Measurements from ENCODE around the gene ETFB. TPM values are rescaled to one million over a fixed set of nuclear protein-coding genes. Genes with fewer than 3 reads are reported as not detected.

Gene ETFB
- total RNA-seq, 1 donor from 2014 or later: 60.0 TPM

DNA sequence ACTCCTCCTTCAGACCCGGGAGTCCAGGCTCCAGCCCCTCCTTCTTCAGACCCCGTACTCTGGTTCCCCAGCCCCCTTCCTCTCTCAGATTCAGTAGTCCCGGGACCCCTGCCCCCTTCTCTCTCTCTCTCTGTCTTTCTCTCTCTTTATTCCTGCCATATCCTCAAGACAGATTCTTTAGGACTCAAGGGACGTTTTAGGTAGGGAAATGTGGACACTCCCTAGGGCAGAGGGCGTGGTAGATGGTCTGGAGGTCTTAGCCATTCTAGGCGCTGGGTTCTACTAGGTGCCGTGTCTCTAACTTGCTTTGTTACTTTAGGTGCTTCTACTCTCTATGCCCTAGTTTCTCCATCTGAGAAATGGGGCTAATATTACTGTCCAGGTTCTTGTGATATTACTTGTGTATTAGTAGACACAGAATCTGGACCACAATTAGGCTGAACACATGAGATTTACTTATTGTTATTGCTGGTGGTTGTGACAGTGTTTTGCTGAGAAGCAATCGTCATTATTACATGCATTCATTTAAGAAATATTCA, 25.0 kb upstream of the ETFB start:
- peak overlapping the region; percentile 45 for H3K4me3 Mint-ChIP-seq
- no peaks in the 10 kb centered on the region for H3K36me3 Mint-ChIP-seq
- no peak for TF ChIP-seq CTCF (IDR thresholded peaks at IDR 0.05; ENCODE audit: unreplicated experiment)
- H3K27me3 Mint-ChIP-seq (ENCODE audit: low read depth): no peaks in the 10 kb centered on the region
- H3K4me1 Mint-ChIP-seq: peaks cover 17% of the 10 kb centered on the region
- no peaks in the 10 kb centered on the region for H3K9me3 Mint-ChIP-seq
- no peak for DNase-seq (ENCODE audit: low spot score in 2 of 2, unreplicated experiment in 2 of 2)
- peak overlapping the region; percentile 51 for H3K27ac Mint-ChIP-seq

DNA sequence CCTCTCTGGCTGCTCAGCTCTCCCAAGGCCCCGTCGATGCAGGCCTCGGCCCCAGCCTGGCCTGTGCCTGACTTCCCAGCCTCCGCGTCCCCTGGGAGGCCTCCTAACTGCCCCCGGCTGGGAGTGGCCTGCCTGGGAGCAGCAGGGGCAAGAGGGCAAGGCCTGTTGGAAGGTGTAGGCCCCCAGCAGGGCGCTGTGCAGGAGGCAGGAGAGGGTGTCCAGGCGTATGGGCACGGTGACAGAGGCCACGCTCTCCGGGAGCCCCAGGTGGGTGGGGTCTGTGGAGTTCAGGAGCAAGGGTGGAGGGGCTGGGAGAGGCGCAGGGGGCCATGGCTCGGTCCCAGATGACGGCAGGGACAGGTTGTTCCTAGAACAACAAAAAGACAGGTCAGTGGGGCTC, 23.0 kb upstream of the ETFB start:
- peaks cover 10% of the 10 kb centered on the region for H3K4me1 Mint-ChIP-seq
- H3K9me3 Mint-ChIP-seq: no peaks in the 10 kb centered on the region
- no peaks in the 10 kb centered on the region for H3K27me3 Mint-ChIP-seq (ENCODE audit: low read depth)
- no peaks in the 10 kb centered on the region for H3K36me3 Mint-ChIP-seq
- no peak overlapping the region for H3K4me3 Mint-ChIP-seq
- TF ChIP-seq CTCF (IDR thresholded peaks at IDR 0.05; ENCODE audit: unreplicated experiment): no peak
- no peak overlapping the region for H3K27ac Mint-ChIP-seq
- no peak for DNase-seq (ENCODE audit: low spot score in 2 of 2, unreplicated experiment in 2 of 2)

DNA sequence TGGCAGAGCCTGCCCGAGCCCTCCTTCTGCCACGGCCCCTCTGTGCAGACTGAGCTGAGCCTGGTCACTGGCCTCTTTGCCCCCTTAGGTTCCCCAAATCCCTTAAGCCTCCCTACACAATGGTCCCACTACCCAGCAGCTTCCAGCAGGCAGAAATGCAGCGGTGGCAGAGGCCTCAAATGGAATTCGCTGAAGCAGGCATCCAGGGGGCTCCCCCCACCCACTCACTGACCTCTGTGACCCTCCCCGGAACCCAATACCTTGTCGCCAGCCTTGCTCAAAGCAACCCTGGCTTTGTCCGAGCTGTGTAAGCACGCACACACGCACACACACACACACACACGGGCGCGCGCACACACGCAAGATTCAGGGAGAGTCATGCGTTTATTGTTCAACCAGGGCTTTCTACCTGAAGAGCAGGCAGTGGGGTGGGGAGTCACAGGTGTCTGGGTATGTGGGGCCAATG, 21.8 kb upstream of the ETFB start, which contains the start of gene LIM2:
LIM2 (minus strand) TSS at position 51 of the 466 bp plus-strand sequence. CDS start 531 bp downstream, outside the sequence.
- no peaks in the 10 kb centered on the region for H3K36me3 Mint-ChIP-seq
- no peak for TF ChIP-seq CTCF (IDR thresholded peaks at IDR 0.05; ENCODE audit: unreplicated experiment)
- peaks cover 6% of the 10 kb centered on the region for H3K4me1 Mint-ChIP-seq
- H3K9me3 Mint-ChIP-seq: no peaks in the 10 kb centered on the region
- H3K27me3 Mint-ChIP-seq (ENCODE audit: low read depth): no peaks in the 10 kb centered on the region
- H3K4me3 Mint-ChIP-seq: no peak within 1 kb of the TSS
- DNase-seq (ENCODE audit: low spot score in 2 of 2, unreplicated experiment in 2 of 2): no peak
- H3K27ac Mint-ChIP-seq: no peak within 1 kb of the TSS

DNA sequence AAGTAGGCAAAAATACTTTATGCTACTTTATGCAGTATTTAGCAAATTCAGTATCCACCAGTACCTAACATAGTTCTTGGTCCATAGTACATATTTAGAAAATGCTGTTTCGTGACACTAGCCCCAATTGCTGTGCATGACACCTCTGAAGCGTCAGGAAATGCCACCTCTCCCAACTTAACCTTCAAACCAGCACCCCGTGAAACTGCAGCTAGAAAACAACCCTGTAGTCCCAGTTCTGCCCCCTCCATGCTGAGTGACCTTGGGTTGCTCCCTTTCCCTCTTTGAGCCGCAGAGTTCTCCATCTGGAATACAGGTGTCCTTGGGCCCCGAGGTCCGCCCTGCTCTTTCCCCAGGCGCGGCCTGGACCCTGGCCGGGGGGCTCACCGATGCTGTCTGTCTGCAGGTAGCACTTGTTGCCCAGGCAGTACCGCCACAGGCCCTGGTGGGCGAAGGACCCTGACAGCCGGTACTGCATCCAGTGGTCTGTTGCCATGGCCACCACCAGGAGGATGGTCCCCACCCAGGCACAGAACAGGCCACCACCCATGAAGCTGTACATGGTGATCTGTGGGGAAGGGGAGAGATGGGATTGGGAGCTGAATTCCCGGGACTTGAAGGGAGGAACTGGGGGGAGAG, 20.8 kb upstream of the ETFB start:
- H3K27me3 Mint-ChIP-seq (ENCODE audit: low read depth): no peaks in the 10 kb centered on the region
- H3K27ac Mint-ChIP-seq: no peak overlapping the region
- H3K4me1 Mint-ChIP-seq: peaks cover 6% of the 10 kb centered on the region
- DNase-seq (ENCODE audit: low spot score in 2 of 2, unreplicated experiment in 2 of 2): no peak
- H3K36me3 Mint-ChIP-seq: no peaks in the 10 kb centered on the region
- H3K4me3 Mint-ChIP-seq: no peak overlapping the region
- TF ChIP-seq CTCF (IDR thresholded peaks at IDR 0.05; ENCODE audit: unreplicated experiment): no peak
- no peaks in the 10 kb centered on the region for H3K9me3 Mint-ChIP-seq

DNA sequence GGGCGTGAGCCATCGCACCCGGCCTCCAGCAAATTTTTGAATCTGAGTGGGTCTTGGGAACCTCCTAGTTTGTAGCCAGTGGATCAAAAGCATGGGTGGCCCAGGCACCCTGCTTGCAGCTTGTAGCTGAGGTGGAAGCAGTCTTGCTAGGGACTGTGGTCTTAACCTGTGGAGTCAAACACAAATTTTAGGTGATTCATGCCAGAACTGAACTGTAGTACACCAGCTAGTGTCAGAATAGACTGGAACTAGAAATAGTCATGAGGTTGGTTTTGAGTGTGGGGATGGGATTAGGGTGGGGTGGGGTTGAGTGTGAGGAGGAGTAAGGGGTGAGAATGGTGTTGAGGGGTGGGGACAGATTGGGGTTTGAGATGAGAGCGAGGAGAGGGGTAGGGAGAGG, 15.8 kb upstream of the ETFB start:
- H3K36me3 Mint-ChIP-seq: no peaks in the 10 kb centered on the region
- H3K4me3 Mint-ChIP-seq: no peak overlapping the region
- TF ChIP-seq CTCF (IDR thresholded peaks at IDR 0.05; ENCODE audit: unreplicated experiment): no peak
- no peaks in the 10 kb centered on the region for H3K27me3 Mint-ChIP-seq (ENCODE audit: low read depth)
- no peaks in the 10 kb centered on the region for H3K9me3 Mint-ChIP-seq
- no peaks in the 10 kb centered on the region for H3K4me1 Mint-ChIP-seq
- DNase-seq (ENCODE audit: low spot score in 2 of 2, unreplicated experiment in 2 of 2): no peak
- no peak overlapping the region for H3K27ac Mint-ChIP-seq
